ENCODE results near the gene THEM5.

Gene THEM5

GRCh38 chr1:151868486-151868885, 15.0 kb upstream of the THEM5 start:
- WGBS, 2 experiments: 92 to 100% methylated on average over 1 to 2 of the region's 3 CpGs
- Histone ChIP-seq H3K27me3 (ENCODE audit: control insufficient read depth, insufficient read depth, low read length, poor library complexity, severe bottlenecking) (no peaks in the 10 kb centered on the region), H3K27ac (ENCODE audit: insufficient read depth, low read depth, low read length, poor library complexity, severe bottlenecking) (no peak overlapping the region), H3K4me3 (ENCODE audit: insufficient read depth, low read depth, low read length) (no peak overlapping the region), H3K4me1 (ENCODE audit: control insufficient read depth, insufficient read depth, low read length) (peaks cover 5% of the 10 kb centered on the region), H3K9me3 (ENCODE audit: control insufficient read depth, low read length) (no peaks in the 10 kb centered on the region), H3K36me3 (ENCODE audit: control insufficient read depth, insufficient read depth, low read length) (no peaks in the 10 kb centered on the region)

DNA sequence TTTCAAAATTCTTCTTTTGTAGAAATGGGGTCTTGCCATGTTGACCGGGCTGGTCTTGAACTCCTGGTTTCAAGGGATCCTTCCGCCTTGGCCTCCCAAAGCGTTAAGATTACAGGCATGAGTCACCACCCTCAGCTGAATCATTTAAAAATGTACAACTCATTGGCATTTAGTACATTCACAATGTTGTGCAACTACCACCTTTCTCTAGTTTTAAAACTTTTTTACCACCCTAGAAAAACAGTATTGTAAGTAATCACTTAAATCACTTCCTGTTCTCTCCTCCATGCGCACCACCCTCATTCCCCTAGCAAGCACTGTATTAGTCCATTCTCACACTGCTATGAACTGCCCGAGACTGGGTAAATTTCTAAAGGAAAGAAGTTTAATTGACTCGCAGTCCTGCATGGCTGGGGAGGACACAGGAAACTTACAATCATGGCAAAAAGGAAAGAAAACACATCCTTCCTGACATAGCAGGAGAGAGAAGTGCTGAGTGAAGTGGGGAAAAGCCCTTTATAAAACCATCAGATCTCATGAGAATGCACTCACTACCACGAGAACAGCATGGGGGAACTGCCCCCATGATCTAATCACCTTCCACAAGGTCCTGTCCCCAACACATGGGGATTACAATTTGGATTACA, 14.4 kb upstream of the THEM5 start:
- Histone ChIP-seq H3K27me3 (ENCODE audit: control insufficient read depth, insufficient read depth, low read length, poor library complexity, severe bottlenecking) (no peaks in the 10 kb centered on the region), H3K4me3 (ENCODE audit: insufficient read depth, low read depth, low read length) (no peak overlapping the region), H3K36me3 (ENCODE audit: control insufficient read depth, insufficient read depth, low read length) (no peaks in the 10 kb centered on the region), H3K9me3 (ENCODE audit: control insufficient read depth, low read length) (no peaks in the 10 kb centered on the region), H3K4me1 (ENCODE audit: control insufficient read depth, insufficient read depth, low read length) (peaks cover 5% of the 10 kb centered on the region), H3K27ac (ENCODE audit: insufficient read depth, low read depth, low read length, poor library complexity, severe bottlenecking) (no peak overlapping the region)
- 91% methylated on average over 7 of the region's 7 CpGs for WGBS, 2 experiments

GRCh38 chr1:151867321-151867720, 13.8 kb upstream of the THEM5 start:
- H3K27ac ChIP-seq (ENCODE audit: insufficient read depth, low read depth, low read length, poor library complexity, severe bottlenecking): no peak overlapping the region
- H3K4me3 ChIP-seq (ENCODE audit: insufficient read depth, low read depth, low read length): no peak overlapping the region
- H3K36me3 ChIP-seq (ENCODE audit: control insufficient read depth, insufficient read depth, low read length): no peaks in the 10 kb centered on the region
- 87 to 96% methylated on average over 2 of the region's 2 CpGs for whole genome bisulfite sequencing, 2 experiments
- H3K4me1 ChIP-seq (ENCODE audit: control insufficient read depth, insufficient read depth, low read length): no peaks in the 10 kb centered on the region
- no peaks in the 10 kb centered on the region for H3K27me3 ChIP-seq (ENCODE audit: control insufficient read depth, insufficient read depth, low read length, poor library complexity, severe bottlenecking)
- H3K9me3 ChIP-seq (ENCODE audit: control insufficient read depth, low read length): no peaks in the 10 kb centered on the region

DNA sequence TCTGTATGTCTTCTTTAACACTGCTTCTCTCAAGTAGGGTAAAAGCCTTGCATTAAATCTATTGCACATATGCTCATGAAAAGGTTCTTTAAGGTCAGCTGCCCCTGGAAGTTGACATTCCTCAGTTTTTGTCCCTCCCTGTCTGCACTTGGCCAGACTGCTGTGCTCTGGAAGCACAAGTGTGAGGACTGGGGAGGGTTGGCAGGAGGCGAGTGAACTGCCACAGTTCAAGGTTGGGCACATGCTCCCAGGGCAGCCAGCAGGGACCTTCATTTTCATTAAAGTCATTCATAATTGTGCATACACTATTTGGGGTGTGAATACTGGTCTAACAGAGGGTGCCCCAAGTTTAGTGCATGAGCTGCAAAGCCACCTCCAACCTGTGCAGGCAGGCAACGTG, 10.9 kb upstream of the THEM5 start:
- Histone ChIP-seq H3K4me3 (ENCODE audit: insufficient read depth, low read depth, low read length) (no peak overlapping the region), H3K27ac (ENCODE audit: insufficient read depth, low read depth, low read length, poor library complexity, severe bottlenecking) (no peak overlapping the region), H3K9me3 (ENCODE audit: control insufficient read depth, low read length) (no peaks in the 10 kb centered on the region), H3K27me3 (ENCODE audit: control insufficient read depth, insufficient read depth, low read length, poor library complexity, severe bottlenecking) (no peaks in the 10 kb centered on the region), H3K4me1 (ENCODE audit: control insufficient read depth, insufficient read depth, low read length) (no peaks in the 10 kb centered on the region), H3K36me3 (ENCODE audit: control insufficient read depth, insufficient read depth, low read length) (no peaks in the 10 kb centered on the region)
- 40 to 43% methylated on average over 2 of the region's 2 CpGs for WGBS, 2 experiments

DNA sequence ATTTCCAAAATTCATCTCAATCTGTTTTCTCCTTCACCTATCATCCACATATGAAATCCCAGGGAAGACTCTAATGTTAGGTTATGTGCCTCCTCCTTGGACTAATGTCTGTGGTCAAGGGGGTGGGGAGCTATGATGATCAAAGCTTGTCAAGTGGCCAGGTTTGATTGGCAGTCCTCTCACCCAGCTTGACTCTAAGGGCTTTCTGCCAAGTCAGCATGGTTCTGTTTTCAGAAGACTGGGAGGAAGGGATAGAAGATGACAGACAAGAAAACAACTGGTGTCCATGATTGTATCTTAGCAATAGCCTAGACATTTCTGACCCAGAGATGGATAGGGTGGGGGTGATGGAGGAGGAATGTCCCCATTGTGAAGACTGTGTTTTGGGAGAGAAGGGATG, 9.1 kb upstream of the THEM5 start:
- H3K27me3 ChIP-seq (ENCODE audit: control insufficient read depth, insufficient read depth, low read length, poor library complexity, severe bottlenecking): no peaks in the 10 kb centered on the region
- no peaks in the 10 kb centered on the region for H3K36me3 ChIP-seq (ENCODE audit: control insufficient read depth, insufficient read depth, low read length)
- H3K27ac ChIP-seq (ENCODE audit: insufficient read depth, low read depth, low read length, poor library complexity, severe bottlenecking): no peak overlapping the region
- no peaks in the 10 kb centered on the region for H3K4me1 ChIP-seq (ENCODE audit: control insufficient read depth, insufficient read depth, low read length)
- H3K4me3 ChIP-seq (ENCODE audit: insufficient read depth, low read depth, low read length): no peak overlapping the region
- no peaks in the 10 kb centered on the region for H3K9me3 ChIP-seq (ENCODE audit: control insufficient read depth, low read length)

DNA sequence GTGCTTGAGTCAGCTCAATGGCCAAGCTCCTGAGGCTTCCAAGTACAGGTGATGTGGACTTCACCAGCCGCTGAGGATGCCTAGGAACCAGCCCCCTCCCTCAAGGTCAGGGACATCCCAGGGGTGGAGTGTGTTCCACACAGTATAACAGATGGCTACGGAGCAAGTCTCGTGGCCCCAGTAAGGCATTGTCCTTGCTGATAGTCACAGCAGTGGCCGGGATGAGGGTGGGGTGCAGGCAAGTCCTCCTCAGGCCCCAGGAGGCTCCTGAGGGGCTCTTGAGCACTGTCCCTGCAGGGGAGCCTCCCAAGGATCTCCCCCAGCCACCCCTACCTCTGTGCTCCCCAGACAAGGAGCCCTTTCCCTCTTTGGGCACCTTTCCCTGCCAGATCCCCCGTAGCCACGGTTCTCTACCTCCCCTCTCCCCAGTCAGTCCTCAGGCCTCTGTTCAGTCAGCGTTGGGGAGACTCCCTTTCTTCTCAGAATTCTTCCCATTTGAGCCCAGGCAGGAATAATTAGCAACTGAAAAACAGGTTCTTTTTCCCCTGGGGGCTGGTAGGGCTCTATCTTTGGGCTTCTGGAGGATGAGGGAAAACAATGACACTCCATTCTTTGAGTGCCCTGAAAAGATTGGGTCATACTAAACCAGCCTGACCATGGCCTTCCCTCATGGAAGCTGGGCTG, 7.1 kb upstream of the THEM5 start:
- no peaks in the 10 kb centered on the region for H3K36me3 ChIP-seq (ENCODE audit: control insufficient read depth, insufficient read depth, low read length)
- H3K9me3 ChIP-seq (ENCODE audit: control insufficient read depth, low read length): no peaks in the 10 kb centered on the region
- no peaks in the 10 kb centered on the region for H3K4me1 ChIP-seq (ENCODE audit: control insufficient read depth, insufficient read depth, low read length)
- no peak overlapping the region for H3K27ac ChIP-seq (ENCODE audit: insufficient read depth, low read depth, low read length, poor library complexity, severe bottlenecking)
- 38 to 43% methylated on average over 7 of the region's 7 CpGs for WGBS, 2 experiments
- no peak overlapping the region for H3K4me3 ChIP-seq (ENCODE audit: insufficient read depth, low read depth, low read length)
- H3K27me3 ChIP-seq (ENCODE audit: control insufficient read depth, insufficient read depth, low read length, poor library complexity, severe bottlenecking): no peaks in the 10 kb centered on the region

DNA sequence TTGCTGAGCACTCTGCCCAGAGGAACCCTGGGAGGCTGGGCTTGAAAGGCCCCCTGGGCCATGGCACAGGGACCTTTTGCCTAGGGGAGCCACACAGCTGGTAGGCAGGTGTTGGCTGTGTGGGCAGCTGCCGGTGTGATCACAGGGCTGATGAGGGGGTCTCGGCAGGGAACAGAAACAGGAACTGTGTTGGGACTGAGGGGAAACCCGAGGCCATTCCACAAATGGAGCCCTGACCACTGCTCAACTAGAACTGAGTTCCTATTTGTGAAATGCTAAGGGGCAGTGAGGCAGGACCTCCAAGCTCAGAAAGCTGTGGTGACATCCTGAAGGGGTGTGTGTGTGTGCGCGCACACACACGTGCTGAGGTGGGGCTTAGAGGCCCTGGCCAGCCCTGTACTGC, 6.4 kb upstream of the THEM5 start:
- no peaks in the 10 kb centered on the region for H3K4me1 ChIP-seq (ENCODE audit: control insufficient read depth, insufficient read depth, low read length)
- no peaks in the 10 kb centered on the region for H3K27me3 ChIP-seq (ENCODE audit: control insufficient read depth, insufficient read depth, low read length, poor library complexity, severe bottlenecking)
- no peak overlapping the region for H3K4me3 ChIP-seq (ENCODE audit: insufficient read depth, low read depth, low read length)
- no peaks in the 10 kb centered on the region for H3K9me3 ChIP-seq (ENCODE audit: control insufficient read depth, low read length)
- no peaks in the 10 kb centered on the region for H3K36me3 ChIP-seq (ENCODE audit: control insufficient read depth, insufficient read depth, low read length)
- H3K27ac ChIP-seq (ENCODE audit: insufficient read depth, low read depth, low read length, poor library complexity, severe bottlenecking): no peak overlapping the region
- WGBS, 2 experiments: 84 to 88% methylated on average over 6 of the region's 6 CpGs

DNA sequence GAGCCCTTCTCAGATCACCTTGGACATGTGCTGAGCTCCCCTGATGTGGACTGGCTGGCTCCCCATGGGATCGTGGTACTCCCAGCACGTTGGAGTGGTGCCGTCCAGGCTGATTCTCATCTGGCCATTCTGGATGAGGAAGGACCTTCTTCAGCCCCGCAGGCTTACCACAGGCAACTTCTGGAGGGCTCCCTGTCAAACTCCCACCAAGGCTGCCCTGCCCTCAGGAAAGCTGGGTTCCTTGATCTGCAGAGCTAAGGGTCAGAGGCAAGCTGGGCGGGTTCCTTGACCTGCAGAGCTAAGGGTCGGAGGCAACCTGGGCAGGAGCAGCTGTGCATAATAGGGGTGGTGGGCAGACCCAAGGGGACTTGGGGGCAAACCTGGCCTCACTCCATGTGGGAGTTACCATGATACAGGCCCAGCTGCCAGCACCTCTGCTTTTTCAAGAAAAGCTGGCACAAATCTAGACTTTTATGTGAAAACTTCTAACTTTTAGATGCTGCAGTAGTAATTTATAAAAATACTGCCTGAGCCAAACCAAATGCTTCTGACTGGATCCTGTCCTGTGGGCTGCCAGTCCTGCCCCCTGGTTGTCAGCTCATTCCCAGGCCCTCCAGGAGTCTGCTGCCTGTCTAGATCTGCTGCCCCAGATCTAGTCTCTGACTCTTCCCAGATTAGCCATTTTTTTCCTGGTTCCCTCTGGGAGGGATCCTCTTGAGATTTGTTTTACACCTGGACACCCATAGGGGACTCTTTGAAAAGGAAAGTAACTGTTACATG, 5.6 kb upstream of the THEM5 start:
- Histone ChIP-seq H3K4me1 (ENCODE audit: control insufficient read depth, insufficient read depth, low read length) (no peaks in the 10 kb centered on the region), H3K9me3 (ENCODE audit: control insufficient read depth, low read length) (no peaks in the 10 kb centered on the region), H3K27ac (ENCODE audit: insufficient read depth, low read depth, low read length, poor library complexity, severe bottlenecking) (no peak overlapping the region), H3K27me3 (ENCODE audit: control insufficient read depth, insufficient read depth, low read length, poor library complexity, severe bottlenecking) (no peaks in the 10 kb centered on the region), H3K36me3 (ENCODE audit: control insufficient read depth, insufficient read depth, low read length) (no peaks in the 10 kb centered on the region), H3K4me3 (ENCODE audit: insufficient read depth, low read depth, low read length) (no peak overlapping the region)
- 88 to 90% methylated on average over 6 of the region's 6 CpGs for WGBS, 2 experiments

- Histone ChIP-seq H3K4me1 (ENCODE audit: control insufficient read depth, insufficient read depth, low read length) (no peaks in the 10 kb centered on the region), H3K36me3 (ENCODE audit: control insufficient read depth, insufficient read depth, low read length) (no peaks in the 10 kb centered on the region), H3K27me3 (ENCODE audit: control insufficient read depth, insufficient read depth, low read length, poor library complexity, severe bottlenecking) (no peaks in the 10 kb centered on the region), H3K9me3 (ENCODE audit: control insufficient read depth, low read length) (no peaks in the 10 kb centered on the region), H3K27ac (ENCODE audit: insufficient read depth, low read depth, low read length, poor library complexity, severe bottlenecking) (no peak overlapping the region), H3K4me3 (ENCODE audit: insufficient read depth, low read depth, low read length) (no peak overlapping the region)
- 82 to 91% methylated on average over 3 of the region's 3 CpGs for WGBS, 2 experiments
Measured at GRCh38 chr1:151858030-151858746, 4.7 kb upstream of the THEM5 start.

GRCh38 chr1:151855933-151856332, 2.4 kb upstream of the THEM5 start:
- H3K36me3 ChIP-seq (ENCODE audit: control insufficient read depth, insufficient read depth, low read length): no peaks in the 10 kb centered on the region
- H3K27ac ChIP-seq (ENCODE audit: insufficient read depth, low read depth, low read length, poor library complexity, severe bottlenecking): no peak overlapping the region
- no peak overlapping the region for H3K4me3 ChIP-seq (ENCODE audit: insufficient read depth, low read depth, low read length)
- WGBS, 2 experiments: 81 to 84% methylated on average over 4 of the region's 4 CpGs
- H3K4me1 ChIP-seq (ENCODE audit: control insufficient read depth, insufficient read depth, low read length): no peaks in the 10 kb centered on the region
- no peaks in the 10 kb centered on the region for H3K27me3 ChIP-seq (ENCODE audit: control insufficient read depth, insufficient read depth, low read length, poor library complexity, severe bottlenecking)
- H3K9me3 ChIP-seq (ENCODE audit: control insufficient read depth, low read length): no peaks in the 10 kb centered on the region
